Neutrophil (primary cell): ENCODE measurements around the gene UFD1.

ENCODE experiments used
- H3K27ac ChIP-seq: fragments of 200-600 bp; sonication (generic); 2 replicates; pipeline ENCODE4 v1.5.1; 2016; ENCODE audit warnings: mild to moderate bottlenecking, moderate library complexity
- H3K27me3 ChIP-seq: fragments of 200-600 bp; sonication (generic); 2 replicates; pipeline ENCODE4 v1.6.0; 2016; ENCODE audit warnings: mild to moderate bottlenecking
- H3K36me3 ChIP-seq: fragments of 200-600 bp; sonication (generic); 2 replicates; pipeline ENCODE4 v1.5.1; 2017
- H3K4me1 ChIP-seq, 2 experiments: fragments of 200-600 bp in 1 of 2; sonication (generic) in 1 of 2; 1 replicate in 1 of 2; 2 replicates in 1 of 2; pipeline versions ENCODE4 v1.5.1 to v1.6.1; 2013 to 2016; ENCODE audit warnings: low read depth in 1 of 2, low read length in 1 of 2, mild to moderate bottlenecking in 1 of 2, moderate library complexity in 1 of 2; ENCODE audit not compliant: control insufficient read depth in 1 of 2, insufficient read depth in 1 of 2
- H3K4me3 ChIP-seq, 2 experiments: fragments of 200-600 bp in 1 of 2; sonication (generic) in 1 of 2; 1 replicate in 1 of 2; 2 replicates in 1 of 2; pipeline ENCODE4 v1.5.1; 2013 to 2016; ENCODE audit warnings: low read depth in 1 of 2, low read length in 1 of 2, mild to moderate bottlenecking in 1 of 2, moderate library complexity in 1 of 2
- H3K9me3 ChIP-seq: fragments of 200-600 bp; sonication (generic); 2 replicates; pipeline ENCODE4 v1.5.1; 2016
- CTCF ChIP-seq: fragments of 200-600 bp; sonication (generic); IDR thresholded peaks from 2 replicates; pipeline ENCODE4 v1.5.1; 2016; ENCODE audit warnings: antibody characterized with exemption

UFD1 gene

GRCh38 chr22:19461506-19461905 is 17.5 kb downstream of the UFD1 start:
- no peaks in the 10 kb centered on the region for H3K27me3 ChIP-seq
- no peak for TF ChIP-seq CTCF
- H3K9me3 ChIP-seq: no peaks in the 10 kb centered on the region
- H3K4me1 ChIP-seq: no peaks in the 10 kb centered on the region
- no peak overlapping the region for H3K27ac ChIP-seq
- no peak overlapping the region for H3K4me3 ChIP-seq
- H3K36me3 ChIP-seq: peaks cover 95% of the 10 kb centered on the region

GRCh38 chr22:19460036-19460435 is 19.0 kb downstream of the UFD1 start:
- peaks cover 95% of the 10 kb centered on the region for H3K36me3 ChIP-seq
- H3K4me3 ChIP-seq: no peak overlapping the region
- no peak for TF ChIP-seq CTCF
- no peaks in the 10 kb centered on the region for H3K4me1 ChIP-seq
- H3K9me3 ChIP-seq: no peaks in the 10 kb centered on the region
- no peaks in the 10 kb centered on the region for H3K27me3 ChIP-seq
- no peak overlapping the region for H3K27ac ChIP-seq

- peaks cover 96% of the 10 kb centered on the region for H3K36me3 ChIP-seq
These were observed 21.1 kb downstream of the UFD1 start for GRCh38 chr22:19457828-19458428.

GRCh38 chr22:19456541-19456940 is 22.5 kb downstream of the UFD1 start:
- Histone ChIP-seq H3K9me3 (no peaks in the 10 kb centered on the region), H3K4me3 (no peak overlapping the region), H3K4me1 (no peaks in the 10 kb centered on the region), H3K36me3 (peaks cover 99% of the 10 kb centered on the region), H3K27me3 (no peaks in the 10 kb centered on the region), H3K27ac (no peak overlapping the region)
- TF ChIP-seq CTCF: no peak

More at GRCh38 chr22:19457828-19458428, 21.1 kb downstream of the UFD1 start:
- no peak overlapping the region for H3K27ac ChIP-seq
- H3K9me3 ChIP-seq: no peaks in the 10 kb centered on the region
- H3K27me3 ChIP-seq: no peaks in the 10 kb centered on the region
- no peak overlapping the region for H3K4me3 ChIP-seq
- H3K4me1 ChIP-seq: no peaks in the 10 kb centered on the region
- no peak for TF ChIP-seq CTCF

GRCh38 chr22:19455585-19456370 is 23.2 kb downstream of the UFD1 start:
- Histone ChIP-seq H3K4me1 (no peaks in the 10 kb centered on the region), H3K27me3 (no peaks in the 10 kb centered on the region), H3K4me3 (no peak overlapping the region), H3K27ac (no peak overlapping the region), H3K36me3 (peaks cover 97% of the 10 kb centered on the region), H3K9me3 (no peaks in the 10 kb centered on the region)
- no peak for TF ChIP-seq CTCF
